ENCODE data around the gene ATE1.

- no peak for TF ChIP-seq EZH2 (IDR thresholded peaks at IDR 0.05; ENCODE audit: borderline replicate concordance, low read length)
- TF ChIP-seq CTCF (IDR thresholded peaks at IDR 0.05; ENCODE audit: low read length): no peak
These were observed 218.8 kb downstream of the ATE1 start for GRCh38 chr10:121708728-121709674.

All from OCI-LY1 (cell line).